ENCODE data around the gene HTT. TPM values are rescaled to one million over a fixed set of nuclear protein-coding genes. Genes with fewer than 3 reads are reported as not detected.

HTT gene
- polyA plus RNA-seq, 1 donor from 2014 or later = 11.5 TPM

DNA sequence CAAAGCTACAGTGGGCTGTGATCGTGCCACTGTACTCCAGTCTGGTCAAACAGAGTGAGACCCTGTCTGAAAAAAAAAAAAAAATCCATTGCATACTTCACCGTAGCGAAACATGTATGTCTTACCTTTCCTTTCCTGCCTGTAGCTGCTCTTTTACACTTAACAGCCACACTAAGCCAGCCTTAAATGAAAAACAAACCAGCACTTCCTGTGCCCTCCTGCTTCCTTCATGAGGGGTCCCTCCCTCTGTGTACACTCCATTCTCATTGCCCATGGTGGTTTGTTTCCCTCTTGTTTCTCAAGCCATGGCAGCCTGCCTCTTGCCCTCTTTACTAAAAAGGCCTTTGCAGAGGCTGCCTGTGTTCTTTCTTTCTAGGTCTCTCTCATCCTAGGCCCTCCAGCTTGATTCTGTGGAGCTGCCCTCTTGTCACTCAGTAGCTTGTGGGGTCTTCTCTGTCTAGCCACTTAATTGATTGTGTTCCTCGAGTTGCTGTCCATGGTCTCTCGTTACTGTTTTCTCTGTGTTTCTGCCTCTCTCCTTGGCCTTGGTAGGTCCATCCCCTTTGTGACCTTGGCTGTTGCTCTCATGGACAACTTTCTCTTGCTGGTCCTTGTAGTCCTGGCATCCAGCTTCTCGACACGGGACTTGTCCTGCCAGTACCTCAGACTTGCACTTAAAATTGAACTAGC, 122.3 kb downstream of the HTT start:
- no peaks in the 10 kb centered on the region for H3K27me3 ChIP-seq (ENCODE audit: insufficient read depth, low read depth, low read length)
- no peak overlapping the region for H2AFZ ChIP-seq (ENCODE audit: low read depth, low read length)
- no peak overlapping the region for H3K4me3 ChIP-seq (ENCODE audit: low read length)
- H3K4me2 ChIP-seq (ENCODE audit: low read length) = no peak overlapping the region
- no peaks in the 10 kb centered on the region for H3F3A ChIP-seq (ENCODE audit: insufficient read depth, low read length, poor library complexity, severe bottlenecking)
- no peaks in the 10 kb centered on the region for H3K9me2 ChIP-seq (ENCODE audit: insufficient read depth, low read length)
- H3K79me2 ChIP-seq (replicated peaks; ENCODE audit: insufficient read depth, low read length) = no peaks in the 10 kb centered on the region
- TF ChIP-seq RAD21 (conservative IDR thresholded peaks at IDR 0.05) = no peak
- TF ChIP-seq MXI1 (conservative IDR thresholded peaks at IDR 0.05; ENCODE audit: poor library complexity, severe bottlenecking) = no peak
- no peak for TF ChIP-seq EZH2 (IDR thresholded peaks at IDR 0.05; ENCODE audit: borderline replicate concordance, insufficient read depth, low read length, poor library complexity, severe bottlenecking)
- no peak for TF ChIP-seq TAF1 (IDR thresholded peaks at IDR 0.05; ENCODE audit: low read depth)
- TF ChIP-seq, protein P1, sequence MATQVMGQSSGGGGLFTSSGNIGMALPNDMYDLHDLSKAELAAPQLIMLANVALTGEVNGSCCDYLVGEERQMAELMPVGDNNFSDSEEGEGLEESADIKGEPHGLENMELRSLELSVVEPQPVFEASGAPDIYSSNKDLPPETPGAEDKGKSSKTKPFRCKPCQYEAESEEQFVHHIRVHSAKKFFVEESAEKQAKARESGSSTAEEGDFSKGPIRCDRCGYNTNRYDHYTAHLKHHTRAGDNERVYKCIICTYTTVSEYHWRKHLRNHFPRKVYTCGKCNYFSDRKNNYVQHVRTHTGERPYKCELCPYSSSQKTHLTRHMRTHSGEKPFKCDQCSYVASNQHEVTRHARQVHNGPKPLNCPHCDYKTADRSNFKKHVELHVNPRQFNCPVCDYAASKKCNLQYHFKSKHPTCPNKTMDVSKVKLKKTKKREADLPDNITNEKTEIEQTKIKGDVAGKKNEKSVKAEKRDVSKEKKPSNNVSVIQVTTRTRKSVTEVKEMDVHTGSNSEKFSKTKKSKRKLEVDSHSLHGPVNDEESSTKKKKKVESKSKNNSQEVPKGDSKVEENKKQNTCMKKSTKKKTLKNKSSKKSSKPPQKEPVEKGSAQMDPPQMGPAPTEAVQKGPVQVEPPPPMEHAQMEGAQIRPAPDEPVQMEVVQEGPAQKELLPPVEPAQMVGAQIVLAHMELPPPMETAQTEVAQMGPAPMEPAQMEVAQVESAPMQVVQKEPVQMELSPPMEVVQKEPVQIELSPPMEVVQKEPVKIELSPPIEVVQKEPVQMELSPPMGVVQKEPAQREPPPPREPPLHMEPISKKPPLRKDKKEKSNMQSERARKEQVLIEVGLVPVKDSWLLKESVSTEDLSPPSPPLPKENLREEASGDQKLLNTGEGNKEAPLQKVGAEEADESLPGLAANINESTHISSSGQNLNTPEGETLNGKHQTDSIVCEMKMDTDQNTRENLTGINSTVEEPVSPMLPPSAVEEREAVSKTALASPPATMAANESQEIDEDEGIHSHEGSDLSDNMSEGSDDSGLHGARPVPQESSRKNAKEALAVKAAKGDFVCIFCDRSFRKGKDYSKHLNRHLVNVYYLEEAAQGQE (IDR thresholded peaks at IDR 0.05; ENCODE audit: borderline replicate concordance) = no peak
- TF ChIP-seq SMC3 (conservative IDR thresholded peaks at IDR 0.05; ENCODE audit: poor library complexity) = no peak
- TF ChIP-seq, protein P2, sequence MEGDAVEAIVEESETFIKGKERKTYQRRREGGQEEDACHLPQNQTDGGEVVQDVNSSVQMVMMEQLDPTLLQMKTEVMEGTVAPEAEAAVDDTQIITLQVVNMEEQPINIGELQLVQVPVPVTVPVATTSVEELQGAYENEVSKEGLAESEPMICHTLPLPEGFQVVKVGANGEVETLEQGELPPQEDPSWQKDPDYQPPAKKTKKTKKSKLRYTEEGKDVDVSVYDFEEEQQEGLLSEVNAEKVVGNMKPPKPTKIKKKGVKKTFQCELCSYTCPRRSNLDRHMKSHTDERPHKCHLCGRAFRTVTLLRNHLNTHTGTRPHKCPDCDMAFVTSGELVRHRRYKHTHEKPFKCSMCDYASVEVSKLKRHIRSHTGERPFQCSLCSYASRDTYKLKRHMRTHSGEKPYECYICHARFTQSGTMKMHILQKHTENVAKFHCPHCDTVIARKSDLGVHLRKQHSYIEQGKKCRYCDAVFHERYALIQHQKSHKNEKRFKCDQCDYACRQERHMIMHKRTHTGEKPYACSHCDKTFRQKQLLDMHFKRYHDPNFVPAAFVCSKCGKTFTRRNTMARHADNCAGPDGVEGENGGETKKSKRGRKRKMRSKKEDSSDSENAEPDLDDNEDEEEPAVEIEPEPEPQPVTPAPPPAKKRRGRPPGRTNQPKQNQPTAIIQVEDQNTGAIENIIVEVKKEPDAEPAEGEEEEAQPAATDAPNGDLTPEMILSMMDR (IDR thresholded peaks at IDR 0.05; ENCODE audit: poor library complexity, severe bottlenecking) = no peak
- no peak for TF ChIP-seq EP300 (conservative IDR thresholded peaks at IDR 0.05; ENCODE audit: poor library complexity, severe bottlenecking)
- no peak for TF ChIP-seq POLR2AphosphoS5 (IDR thresholded peaks at IDR 0.05)
- H3K27ac ChIP-seq (ENCODE audit: low read length) = no peak overlapping the region
- no peaks in the 10 kb centered on the region for H4K20me1 ChIP-seq (ENCODE audit: insufficient read depth)
- H3K36me3 ChIP-seq (ENCODE audit: insufficient read depth, low read length) = no peaks in the 10 kb centered on the region
- H3K9ac ChIP-seq (ENCODE audit: low read length) = no peak overlapping the region
- no peaks in the 10 kb centered on the region for H3K9me3 ChIP-seq (ENCODE audit: low read length)

DNA sequence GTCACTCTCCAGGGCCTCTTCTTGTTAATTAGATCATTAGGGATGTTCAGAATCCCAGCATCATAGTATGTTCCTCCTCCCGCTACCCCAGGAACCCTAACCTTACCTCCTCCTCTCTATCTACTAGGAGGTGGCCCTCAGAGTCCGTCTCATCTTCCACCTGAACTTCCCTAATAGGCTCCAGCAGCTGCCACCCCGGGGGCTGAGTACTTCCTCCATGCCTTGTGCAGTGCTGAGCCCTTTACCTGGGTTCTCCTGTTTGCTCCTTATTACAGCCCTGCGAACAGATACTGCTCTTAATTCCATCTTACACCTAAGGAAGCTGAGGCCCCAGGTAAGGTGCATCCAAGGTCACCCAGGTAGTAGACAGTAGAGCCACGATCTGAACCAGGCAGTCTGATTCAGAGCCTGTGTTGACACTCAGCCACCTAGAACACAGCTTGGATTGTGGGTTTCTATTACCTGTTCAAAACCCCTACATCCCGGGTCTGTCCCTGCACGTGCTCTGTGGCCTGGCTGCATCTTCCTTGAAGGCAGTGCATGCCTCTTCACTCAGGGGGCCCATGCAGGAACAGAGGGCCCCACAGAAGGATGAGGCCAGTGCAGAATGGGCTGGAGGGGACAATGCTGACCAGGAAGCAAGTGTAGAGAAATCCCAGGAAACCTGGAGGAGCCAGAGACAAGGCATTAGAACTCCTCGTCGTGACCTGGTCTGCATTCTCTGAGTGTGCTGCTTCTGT, 123.1 kb downstream of the HTT start:
- Histone ChIP-seq H4K20me1 (ENCODE audit: insufficient read depth) (no peaks in the 10 kb centered on the region), H3K36me3 (ENCODE audit: insufficient read depth, low read length) (no peaks in the 10 kb centered on the region), H3K27ac (ENCODE audit: low read length) (no peak overlapping the region)

More for the DNA sequence above, 123.1 kb downstream of the HTT start:
- Histone ChIP-seq H2AFZ (ENCODE audit: low read depth, low read length) (no peak overlapping the region), H3K9me2 (ENCODE audit: insufficient read depth, low read length) (no peaks in the 10 kb centered on the region), H3K9ac (ENCODE audit: low read length) (no peak overlapping the region), H3F3A (ENCODE audit: insufficient read depth, low read length, poor library complexity, severe bottlenecking) (no peaks in the 10 kb centered on the region), H3K27me3 (ENCODE audit: insufficient read depth, low read depth, low read length) (no peaks in the 10 kb centered on the region), H3K79me2 (replicated peaks; ENCODE audit: insufficient read depth, low read length) (no peaks in the 10 kb centered on the region), H3K9me3 (ENCODE audit: low read length) (no peaks in the 10 kb centered on the region), H3K4me2 (ENCODE audit: low read length) (no peak overlapping the region), H3K4me3 (ENCODE audit: low read length) (no peak overlapping the region)
- TF ChIP-seq MXI1 (conservative IDR thresholded peaks at IDR 0.05; ENCODE audit: poor library complexity, severe bottlenecking) (no peak), EZH2 (IDR thresholded peaks at IDR 0.05; ENCODE audit: borderline replicate concordance, insufficient read depth, low read length, poor library complexity, severe bottlenecking) (no peak), TAF1 (IDR thresholded peaks at IDR 0.05; ENCODE audit: low read depth) (no peak), RAD21 (conservative IDR thresholded peaks at IDR 0.05) (no peak), EP300 (conservative IDR thresholded peaks at IDR 0.05; ENCODE audit: poor library complexity, severe bottlenecking) (no peak), POLR2AphosphoS5 (IDR thresholded peaks at IDR 0.05) (no peak), SMC3 (conservative IDR thresholded peaks at IDR 0.05; ENCODE audit: poor library complexity) (no peak)
- TF ChIP-seq, protein P2 (IDR thresholded peaks at IDR 0.05; ENCODE audit: poor library complexity, severe bottlenecking) = no peak
- TF ChIP-seq, protein P1 (IDR thresholded peaks at IDR 0.05; ENCODE audit: borderline replicate concordance) = no peak
